Epithelial cell of umbilical artery (primary cell): ENCODE data around the gene BRCA1. TPM values are rescaled to one million over a fixed set of nuclear protein-coding genes. Genes with fewer than 3 reads are reported as not detected.

Source experiments
- total RNA-seq: library from RNA; depleted of rRNA; stranded (reverse); fragments of >200 nt; gene quantifications from 2 replicates; pipeline ENCODE4 v1.2.3, GENCODE V29; 2014

The BRCA1 gene
- total RNA-seq = 14.6 and 26.3 TPM in 2 replicates

DNA sequence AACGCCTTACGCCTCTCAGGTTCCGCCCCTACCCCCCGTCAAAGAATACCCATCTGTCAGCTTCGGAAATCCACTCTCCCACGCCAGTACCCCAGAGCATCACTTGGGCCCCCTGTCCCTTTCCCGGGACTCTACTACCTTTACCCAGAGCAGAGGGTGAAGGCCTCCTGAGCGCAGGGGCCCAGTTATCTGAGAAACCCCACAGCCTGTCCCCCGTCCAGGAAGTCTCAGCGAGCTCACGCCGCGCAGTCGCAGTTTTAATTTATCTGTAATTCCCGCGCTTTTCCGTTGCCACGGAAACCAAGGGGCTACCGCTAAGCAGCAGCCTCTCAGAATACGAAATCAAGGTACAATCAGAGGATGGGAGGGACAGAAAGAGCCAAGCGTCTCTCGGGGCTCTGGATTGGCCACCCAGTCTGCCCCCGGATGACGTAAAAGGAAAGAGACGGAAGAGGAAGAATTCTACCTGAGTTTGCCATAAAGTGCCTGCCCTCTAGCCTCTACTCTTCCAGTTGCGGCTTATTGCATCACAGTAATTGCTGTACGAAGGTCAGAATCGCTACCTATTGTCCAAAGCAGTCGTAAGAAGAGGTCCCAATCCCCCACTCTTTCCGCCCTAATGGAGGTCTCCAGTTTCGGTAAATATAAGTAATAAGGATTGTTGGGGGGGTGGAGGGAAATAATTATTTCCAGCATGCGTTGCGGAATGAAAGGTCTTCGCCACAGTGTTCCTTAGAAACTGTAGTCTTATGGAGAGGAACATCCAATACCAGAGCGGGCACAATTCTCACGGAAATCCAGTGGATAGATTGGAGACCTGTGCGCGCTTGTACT, at the start of gene BRCA1:
BRCA1 (minus strand) TSS at position 232 of the 834 bp plus-strand sequence. CDS start 1,268 bp downstream, outside the sequence.

DNA sequence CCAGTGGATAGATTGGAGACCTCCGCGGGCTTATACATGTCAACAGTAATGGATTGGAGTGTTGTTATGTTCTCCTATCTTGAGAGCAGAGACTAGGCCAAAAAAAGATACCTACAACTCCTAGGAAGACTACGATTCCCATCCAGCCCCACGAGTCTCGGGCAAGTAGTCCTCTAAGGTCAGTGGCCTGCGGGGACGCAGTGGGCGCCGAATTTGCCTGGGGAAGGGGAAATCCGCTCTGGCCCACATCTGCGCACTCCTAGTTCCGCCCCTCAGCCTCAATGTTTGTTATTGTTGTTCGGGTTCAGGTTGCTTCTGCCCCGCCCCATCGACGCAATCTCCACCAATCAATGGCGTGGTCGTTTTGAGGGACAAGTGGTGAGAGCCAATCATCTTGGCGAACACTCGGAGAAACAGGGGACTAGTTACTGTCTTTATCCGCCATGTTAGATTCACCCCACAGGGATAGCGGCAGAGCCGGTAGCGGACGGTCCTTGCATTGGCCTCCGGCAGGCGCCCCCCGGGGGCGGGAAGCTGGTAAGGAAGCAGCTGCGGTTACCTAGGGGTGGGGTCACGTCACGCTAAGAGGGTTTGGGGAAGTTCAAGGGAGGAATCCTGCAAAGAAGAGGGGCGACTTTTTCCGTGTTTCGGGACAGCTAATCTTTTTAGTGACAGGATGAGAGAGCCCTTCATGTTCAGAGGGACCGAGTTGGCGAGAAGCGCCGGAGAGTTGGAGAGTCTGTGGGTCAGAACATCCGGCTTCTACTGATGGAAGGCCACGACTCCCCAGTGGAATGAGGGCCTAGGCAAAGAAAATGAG, 45.8 kb upstream of the BRCA1 start, which contains the start of gene NBR1:
NBR1 (plus strand) TSS at position 449 of the 820 bp plus-strand sequence. CDS start 4,586 bp downstream, outside the sequence.

DNA sequence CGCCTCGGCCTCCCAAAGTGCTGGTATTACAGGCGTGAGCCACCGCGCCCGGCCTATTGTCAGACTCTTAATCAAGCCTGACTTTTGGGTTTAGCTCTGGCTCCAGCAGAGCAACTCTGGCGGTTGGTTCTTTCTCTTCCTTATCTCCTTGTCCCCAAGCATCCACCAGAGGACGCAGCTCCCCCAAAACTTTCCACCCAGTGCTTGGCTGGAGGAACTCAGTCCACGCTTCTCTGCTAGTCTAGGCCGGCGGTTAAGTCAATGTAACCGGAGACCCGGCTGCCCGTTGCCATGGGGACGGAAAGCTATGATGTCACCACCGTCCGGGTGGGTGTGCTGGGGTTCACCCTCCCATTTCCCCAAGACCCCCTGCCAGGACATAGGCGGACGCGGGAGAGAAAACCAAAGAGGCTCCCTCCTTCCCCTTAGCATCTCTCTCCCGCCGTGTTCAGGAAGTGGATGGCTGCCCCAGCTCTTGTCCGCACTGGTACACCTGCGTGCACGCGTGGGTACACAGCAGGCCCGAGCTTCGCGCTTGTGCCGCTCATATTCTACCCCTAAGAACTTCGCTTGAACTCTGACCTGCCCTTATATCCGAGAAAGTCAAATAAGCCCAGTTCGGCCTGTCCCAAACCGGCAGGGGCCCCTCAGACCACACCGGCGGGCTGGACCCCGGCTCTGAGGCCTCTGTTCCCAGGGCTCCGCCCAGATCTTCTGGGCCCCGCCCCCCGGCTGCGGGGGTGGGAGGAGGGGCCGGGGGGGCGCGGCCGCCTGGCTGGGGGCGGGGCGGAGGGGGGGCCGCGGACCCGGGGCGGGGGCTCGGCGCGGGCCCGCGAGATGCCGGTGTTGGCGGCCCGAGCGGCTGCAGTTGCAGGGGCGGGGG, 100.5 kb downstream of the BRCA1 start, which contains the start of gene RND2:
RND2 (plus strand) TSS at position 825 of the 883 bp plus-strand sequence. CDS start 117 bp downstream, outside the sequence.

DNA sequence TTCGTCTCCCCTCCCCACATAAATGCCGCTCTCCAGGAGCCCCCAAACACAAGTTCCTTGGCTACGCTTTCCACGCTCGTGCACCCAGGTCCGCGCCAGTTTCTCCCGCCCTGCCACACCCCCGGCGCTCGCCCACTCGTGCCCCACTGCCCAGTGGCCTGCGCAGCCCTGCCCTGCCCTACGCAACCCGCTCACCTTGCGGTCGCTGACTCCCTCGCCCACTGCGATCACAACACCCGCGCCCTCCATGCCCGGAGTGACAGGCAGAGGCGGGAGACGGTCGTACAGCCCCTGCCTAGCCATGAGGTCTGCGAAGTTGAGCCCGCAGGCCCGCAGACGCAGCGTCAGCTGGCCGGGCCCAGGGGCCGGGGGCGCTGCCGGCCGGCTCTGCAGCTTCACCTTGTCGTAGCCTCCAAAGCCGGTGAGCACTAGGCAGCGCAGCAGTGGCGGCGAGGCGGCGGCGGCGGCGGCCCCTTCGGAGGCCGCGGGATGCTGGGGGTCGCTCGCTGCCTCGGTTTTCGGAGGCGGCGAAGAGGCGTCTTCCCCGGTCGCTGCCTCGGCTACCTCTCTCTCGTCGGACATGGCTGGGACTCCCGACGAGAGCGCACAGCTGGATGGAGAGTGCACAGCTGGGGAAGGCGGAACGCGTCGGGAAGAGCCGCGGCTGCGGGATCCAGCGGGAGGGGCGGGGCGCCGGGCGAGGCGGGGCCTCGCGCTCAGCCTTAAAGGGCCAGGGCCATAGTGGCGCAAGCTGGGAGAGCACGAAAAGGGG, 103.2 kb downstream of the BRCA1 start, which contains the start of gene VAT1:
VAT1 (minus strand) TSS at position 645 of the 772 bp plus-strand sequence; CDS start at position 582, 63 bp downstream.

DNA sequence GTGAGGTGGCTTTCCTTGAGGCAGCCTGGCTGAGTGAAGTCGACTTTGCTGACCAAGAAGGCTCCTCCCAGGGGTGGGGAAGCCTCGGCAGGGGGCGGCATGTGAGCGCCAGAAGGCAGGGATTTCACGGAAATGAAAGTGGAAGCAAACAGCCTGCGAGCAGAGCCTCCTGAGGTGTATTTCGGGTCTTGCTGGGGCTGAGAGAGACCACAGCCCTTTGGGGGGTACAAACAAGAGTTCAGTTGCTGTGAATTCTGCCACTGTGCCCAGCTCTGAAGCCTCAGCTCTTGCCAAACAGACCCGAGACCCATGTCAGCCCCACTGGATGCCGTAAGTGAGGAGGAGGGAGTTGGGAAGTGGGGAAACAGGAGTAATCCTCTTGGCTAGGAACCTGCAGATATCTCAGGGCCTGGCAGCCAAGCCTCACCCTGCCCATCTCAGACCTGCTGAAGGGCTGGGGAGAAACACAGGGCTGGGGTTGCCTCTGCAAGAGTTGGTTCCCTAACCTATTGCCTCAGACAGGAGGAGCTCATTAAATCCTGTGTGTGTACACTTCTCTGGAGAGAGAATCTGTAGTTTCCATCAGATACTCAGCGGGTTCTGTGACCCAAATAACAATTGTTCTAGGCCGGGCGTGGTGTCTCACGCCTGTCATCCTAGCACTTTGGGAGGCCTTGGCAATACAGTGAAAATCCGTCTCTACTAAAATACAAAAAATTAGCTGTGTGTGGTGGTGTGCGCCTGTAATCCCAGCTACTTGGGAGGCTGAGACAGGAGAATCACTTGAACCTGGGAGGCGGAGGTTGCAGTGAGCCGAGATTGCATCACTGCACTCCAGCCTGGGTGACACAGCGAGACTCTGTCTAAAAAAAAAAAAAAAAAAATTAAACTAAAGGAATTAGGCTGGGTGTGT, 118.3 kb downstream of the BRCA1 start, which contains the start of gene IFI35:
IFI35 (plus strand) TSS at position 146 of the 913 bp plus-strand sequence; CDS start at position 310, 164 bp downstream.

DNA sequence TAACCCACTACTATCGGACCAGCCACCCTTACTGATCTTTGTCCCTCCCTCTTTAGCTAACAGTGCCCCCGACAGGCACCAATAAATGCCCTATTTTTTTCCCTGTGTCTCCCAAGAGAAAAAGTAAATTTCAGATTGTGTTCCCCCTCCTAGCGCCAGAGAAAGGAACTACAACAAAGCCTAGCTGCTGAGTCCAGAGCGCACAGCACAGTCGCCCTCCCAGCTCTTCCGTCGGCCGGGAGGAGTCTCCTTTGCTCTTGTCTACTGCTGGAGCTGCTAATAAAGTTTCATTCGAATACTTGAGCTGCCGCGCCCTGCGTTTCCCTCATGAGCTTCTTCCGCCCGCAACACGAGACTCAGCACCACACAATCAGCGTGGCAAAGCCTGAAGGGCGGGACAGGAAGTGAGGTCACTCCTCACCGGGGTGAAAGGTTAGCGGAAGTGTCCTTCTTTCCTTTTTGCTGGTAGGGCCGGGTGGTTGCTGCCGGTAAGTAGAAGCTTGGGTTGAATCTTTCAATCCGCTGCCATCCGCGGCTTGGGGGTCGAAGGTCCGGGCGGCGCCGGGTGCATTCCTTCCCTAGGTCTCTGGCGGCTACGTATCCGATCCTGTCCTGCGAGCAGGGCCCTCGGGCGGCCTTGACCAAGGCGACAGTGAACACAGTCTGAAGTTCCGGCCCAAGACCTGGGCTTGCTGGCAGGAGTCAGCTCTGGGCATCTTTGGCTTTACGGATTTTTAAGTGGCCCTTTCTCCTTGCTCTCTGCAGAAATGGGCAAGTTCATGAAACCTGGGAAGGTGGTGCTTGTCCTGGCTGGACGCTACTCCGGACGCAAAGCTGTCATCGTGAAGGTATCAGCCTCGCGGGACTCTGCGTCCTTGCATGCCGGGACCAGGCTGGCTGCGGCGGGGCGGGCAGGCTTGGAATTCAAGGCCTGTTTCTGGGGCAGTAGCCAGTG, 126.9 kb downstream of the BRCA1 start, which contains the start of gene RPL27:
RPL27 (plus strand) TSS at position 436 of the 955 bp plus-strand sequence; CDS start at position 768, 332 bp downstream.

Other genes with a start within 250 kb of the BRCA1 start
- not detected in 2 replicates for gene G6PC1, start 224.6 kb downstream of the BRCA1 start, total RNA-seq
- 25.7 and 34.2 TPM in 2 replicates for gene AARSD1, start 160.9 kb downstream of the BRCA1 start, total RNA-seq
- 0.65 TPM in 1 of 2 replicates, not detected in the other for gene PTGES3L, start 145.3 kb downstream of the BRCA1 start, total RNA-seq
- gene RUNDC1, start 144.8 kb downstream of the BRCA1 start, total RNA-seq = 8.8 and 12.6 TPM in 2 replicates
- gene RPL27, start 126.9 kb downstream of the BRCA1 start, total RNA-seq = 928 and 1,618 TPM in 2 replicates
- gene IFI35, start 118.6 kb downstream of the BRCA1 start, total RNA-seq = 15.3 and 91.0 TPM in 2 replicates
- gene VAT1, start 103.0 kb downstream of the BRCA1 start, total RNA-seq = 160 and 194 TPM in 2 replicates
- gene RND2, start 100.1 kb downstream of the BRCA1 start, total RNA-seq = under 0.01 and 0.46 TPM in 2 replicates
- gene NBR1, start 45.9 kb upstream of the BRCA1 start, total RNA-seq = 87.1 and 103 TPM in 2 replicates
- 1.9 and 2.9 TPM in 2 replicates for gene TMEM106A, start 86.5 kb upstream of the BRCA1 start, total RNA-seq
- gene CCDC200, start 103.3 kb upstream of the BRCA1 start, total RNA-seq = not detected in 2 replicates
- not detected in 2 replicates for gene RNU2-1, start 108.6 kb upstream of the BRCA1 start, total RNA-seq